Fibroblast of the aortic adventitia (primary cell): ENCODE results near the gene TENM4. TPM values are rescaled to one million over a fixed set of nuclear protein-coding genes. Genes with fewer than 3 reads are reported as not detected.
A peak's percentile ranks its signal among the peaks of the same experiment; 100 is the strongest.

Experiments used
- DNase-seq: peaks from one replicate; pipeline ENCODE4 v3.0.0-alpha.2; 2010; ENCODE audit warnings: low read depth
- H3K4me3 ChIP-seq: 2 replicates; pipeline ENCODE4 v1.5.1; 2011; ENCODE audit warnings: low read depth, mild to moderate bottlenecking, control low read depth, low read length, moderate library complexity
- total RNA-seq: library from RNA; depleted of rRNA; stranded (reverse); fragments of >200 nt; gene quantifications from 2 replicates; pipeline ENCODE4 v1.2.3, GENCODE V29; 2012; ENCODE audit warnings: low replicate concordance
- TF ChIP-seq, protein P1 (sequence below): IDR thresholded peaks from 2 replicates; pipeline ENCODE4 v1.5.1; 2011; ENCODE audit warnings: mild to moderate bottlenecking, low read length, control low read depth, inconsistent platforms; ENCODE audit not compliant: insufficient read depth

The TENM4 gene
- total RNA-seq, 1 donor = 113 TPM

DNA sequence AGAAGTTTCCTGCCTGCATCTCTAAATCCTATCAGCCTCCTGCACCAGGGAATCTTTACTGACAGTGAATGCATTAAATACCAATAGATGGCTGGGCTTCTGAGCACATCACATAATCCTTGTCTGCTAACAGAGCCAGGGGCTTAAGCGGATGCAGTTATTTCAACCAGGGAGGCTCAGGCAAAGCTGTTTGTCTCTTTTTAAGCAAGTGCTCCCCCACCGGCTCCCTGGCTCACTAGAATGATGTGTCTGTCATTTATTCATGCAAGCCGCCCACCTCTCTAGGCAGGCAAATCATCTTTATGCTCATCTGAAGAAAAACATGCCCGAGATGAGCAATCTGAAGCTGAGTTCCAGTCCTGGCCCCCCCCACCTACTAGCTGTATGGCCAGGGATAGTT lies 182.3 kb downstream of the TENM4 start:
- no peak overlapping the region for H3K4me3 ChIP-seq
- no peak for DNase-seq
- TF ChIP-seq, protein P1, sequence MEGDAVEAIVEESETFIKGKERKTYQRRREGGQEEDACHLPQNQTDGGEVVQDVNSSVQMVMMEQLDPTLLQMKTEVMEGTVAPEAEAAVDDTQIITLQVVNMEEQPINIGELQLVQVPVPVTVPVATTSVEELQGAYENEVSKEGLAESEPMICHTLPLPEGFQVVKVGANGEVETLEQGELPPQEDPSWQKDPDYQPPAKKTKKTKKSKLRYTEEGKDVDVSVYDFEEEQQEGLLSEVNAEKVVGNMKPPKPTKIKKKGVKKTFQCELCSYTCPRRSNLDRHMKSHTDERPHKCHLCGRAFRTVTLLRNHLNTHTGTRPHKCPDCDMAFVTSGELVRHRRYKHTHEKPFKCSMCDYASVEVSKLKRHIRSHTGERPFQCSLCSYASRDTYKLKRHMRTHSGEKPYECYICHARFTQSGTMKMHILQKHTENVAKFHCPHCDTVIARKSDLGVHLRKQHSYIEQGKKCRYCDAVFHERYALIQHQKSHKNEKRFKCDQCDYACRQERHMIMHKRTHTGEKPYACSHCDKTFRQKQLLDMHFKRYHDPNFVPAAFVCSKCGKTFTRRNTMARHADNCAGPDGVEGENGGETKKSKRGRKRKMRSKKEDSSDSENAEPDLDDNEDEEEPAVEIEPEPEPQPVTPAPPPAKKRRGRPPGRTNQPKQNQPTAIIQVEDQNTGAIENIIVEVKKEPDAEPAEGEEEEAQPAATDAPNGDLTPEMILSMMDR = no peak

DNA sequence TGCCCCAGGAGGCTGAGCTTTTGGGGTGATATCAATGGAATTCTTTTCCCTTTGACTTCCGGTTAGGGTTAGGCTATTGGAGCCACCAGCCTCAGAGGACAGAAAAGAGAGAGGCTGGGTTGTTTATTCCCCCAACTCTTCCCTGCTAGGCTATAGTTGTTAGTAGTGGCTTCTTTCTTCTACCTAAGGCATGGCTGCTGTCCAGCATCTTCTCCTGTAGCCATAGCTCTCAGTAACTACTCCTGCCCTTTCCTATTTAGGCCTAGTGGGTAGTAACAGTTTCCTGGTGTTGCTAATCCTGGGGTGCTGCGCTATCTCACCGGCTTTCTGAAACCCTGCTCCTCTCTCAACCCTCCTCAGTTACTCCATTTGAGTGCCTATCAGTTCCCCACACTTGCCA lies 184.9 kb downstream of the TENM4 start:
- no peak overlapping the region for H3K4me3 ChIP-seq
- TF ChIP-seq, protein P1 = no peak

DNA sequence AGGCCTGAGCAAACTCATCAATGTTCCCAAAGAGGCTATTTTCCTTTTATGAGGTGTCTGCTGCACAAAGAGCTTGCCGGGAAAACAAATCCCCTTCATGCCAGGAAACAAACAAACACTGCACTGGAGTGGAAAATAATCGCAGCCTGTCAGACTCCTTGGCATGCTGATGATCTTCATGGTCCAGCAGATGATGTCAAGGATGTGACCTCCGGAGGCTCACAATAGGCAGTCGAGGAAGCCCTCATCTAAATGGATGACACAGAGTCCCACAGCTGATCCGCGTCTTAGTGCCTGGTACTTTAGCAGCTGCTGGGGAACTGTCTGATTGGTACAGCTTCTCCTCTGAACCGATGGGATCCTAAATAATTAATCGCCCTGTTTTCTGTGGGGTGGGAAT lies 187.6 kb downstream of the TENM4 start:
- H3K4me3 ChIP-seq = no peak overlapping the region
- TF ChIP-seq, protein P1 = no peak
- no peak for DNase-seq

More for the DNA sequence above, 184.9 kb downstream of the TENM4 start:
- DNase-seq = no peak

DNA sequence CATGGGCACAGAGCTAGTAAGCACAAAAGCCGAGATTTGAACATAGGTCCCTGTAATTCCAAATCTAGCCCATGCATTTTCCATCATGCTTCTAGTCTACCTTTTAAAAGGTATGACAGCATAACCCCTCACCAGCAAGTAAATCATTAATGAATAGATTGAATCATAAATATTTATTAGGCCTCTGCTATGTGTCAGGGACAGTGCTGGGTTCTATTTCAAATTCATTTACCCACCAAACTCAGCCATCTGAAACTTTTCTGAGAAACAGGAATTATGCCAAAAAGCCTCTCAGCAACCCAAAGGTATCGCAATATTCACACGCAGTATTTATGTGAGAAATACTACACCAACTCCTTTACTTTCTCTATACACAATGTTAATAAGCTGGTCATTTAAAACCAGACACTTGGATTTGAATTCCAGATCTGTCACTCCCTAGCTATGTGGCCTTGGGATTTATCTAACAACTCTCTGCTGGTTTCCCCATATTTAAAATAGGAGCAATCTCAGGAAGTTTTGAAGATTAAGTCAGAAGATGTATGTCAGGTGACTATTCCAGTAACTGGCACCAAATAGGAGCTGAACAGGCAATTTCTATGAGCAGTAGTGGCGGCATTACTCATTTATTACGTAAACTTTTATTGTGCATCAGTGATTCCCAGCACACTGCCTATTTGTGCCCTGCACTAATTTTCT lies 191.4 kb downstream of the TENM4 start:
- no peak overlapping the region for H3K4me3 ChIP-seq
- DNase-seq = peak; percentile 21
- TF ChIP-seq, protein P1 = no peak

DNA sequence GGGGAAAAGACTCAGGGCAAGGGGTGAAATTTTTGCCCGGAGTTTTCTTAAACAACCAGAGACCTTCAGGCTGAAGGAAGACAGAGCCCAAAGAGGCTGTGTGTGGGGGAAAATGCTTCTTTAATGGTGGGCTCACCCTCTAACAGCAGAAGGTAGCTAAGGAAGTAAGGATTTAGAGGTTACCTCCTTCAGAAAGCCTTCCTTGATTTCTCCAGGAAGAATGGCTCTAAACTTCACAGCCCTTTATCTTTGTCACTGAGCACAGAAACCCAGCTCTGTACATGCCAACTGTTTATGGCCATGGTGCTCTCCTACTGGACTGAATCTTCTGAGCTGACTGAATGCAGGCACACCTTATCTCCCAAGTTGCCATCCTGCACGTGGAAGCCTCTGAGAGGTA lies 196.0 kb downstream of the TENM4 start:
- no peak for DNase-seq
- TF ChIP-seq, protein P1 = no peak
- no peak overlapping the region for H3K4me3 ChIP-seq

DNA sequence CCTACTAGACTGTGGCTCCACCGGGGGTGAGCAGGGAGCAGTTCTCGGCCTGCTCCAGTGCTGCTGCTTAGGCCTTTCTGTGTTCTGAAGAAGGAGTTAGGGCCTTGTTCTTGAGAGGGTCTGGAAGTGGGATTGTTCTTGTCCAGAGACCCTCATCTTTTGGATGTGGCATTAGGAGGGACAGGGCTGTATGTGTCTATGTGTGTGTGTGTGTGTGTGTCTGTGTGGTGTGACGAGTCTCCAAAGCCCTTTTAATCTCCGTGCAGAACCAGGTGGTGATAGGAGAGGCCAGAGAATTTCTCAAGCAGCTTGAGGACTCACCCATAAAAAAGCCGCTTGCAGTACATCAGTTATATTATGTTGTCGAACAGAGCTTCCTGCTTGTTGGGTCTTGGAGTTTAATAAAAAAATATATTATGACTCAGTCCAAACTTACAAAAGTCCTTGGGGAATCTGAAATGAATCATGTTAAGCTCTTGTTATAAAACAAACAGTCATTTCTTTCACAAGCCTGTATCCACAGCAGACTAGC lies 196.5 kb downstream of the TENM4 start:
- DNase-seq = peak; percentile 96
- H3K4me3 ChIP-seq = no peak overlapping the region
- TF ChIP-seq, protein P1 = no peak
